GM23338 (cell line): ENCODE measurements around the gene PAGE4. TPM values are rescaled to one million over a fixed set of nuclear protein-coding genes. Genes with fewer than 3 reads are reported as not detected.

ENCODE experiments used
- ATAC-seq: fragments of 200-7000 bp; cut with Tn5 transposase; 3 replicates; pipeline ENCODE4 v1.9.1; 2020
- DNase-seq: peaks from one replicate; pipeline ENCODE4 v3.0.0-alpha.2; 2015; ENCODE audit warnings: low spot score
- H2AFZ ChIP-seq: fragments of 200-600 bp; sonication (generic); 2 replicates; pipeline ENCODE4 v1.8.0; 2016; ENCODE audit warnings: antibody characterized with exemption, mild to moderate bottlenecking, moderate library complexity
- H3F3A ChIP-seq: fragments of 200-600 bp; sonication (generic); replicated peaks from 2 replicates; pipeline ENCODE4 v1.8.0; 2017; ENCODE audit warnings: antibody characterized with exemption, mixed run types, low read depth
- H3K27ac ChIP-seq: fragments of 200-600 bp; sonication (generic); 2 replicates; pipeline ENCODE4 v1.6.1; 2016; ENCODE audit warnings: low read depth
- H3K27me3 ChIP-seq: fragments of 200-600 bp; sonication (generic); 2 replicates; pipeline ENCODE4 v1.8.0; 2016; ENCODE audit warnings: mild to moderate bottlenecking, mixed run types, moderate library complexity; ENCODE audit not compliant: insufficient read depth
- H3K36me3 ChIP-seq: fragments of 200-600 bp; sonication (generic); 2 replicates; pipeline ENCODE4 v1.8.0; 2016; ENCODE audit warnings: mild to moderate bottlenecking; ENCODE audit not compliant: insufficient read depth
- H3K4me1 ChIP-seq: fragments of 200-600 bp; sonication (generic); 2 replicates; pipeline ENCODE4 v1.8.0; 2016; ENCODE audit warnings: mild to moderate bottlenecking, moderate library complexity; ENCODE audit not compliant: insufficient read depth
- H3K4me2 ChIP-seq: fragments of 200-600 bp; sonication (generic); 2 replicates; pipeline ENCODE4 v1.7.1; 2017; ENCODE audit warnings: mixed run types
- H3K4me3 ChIP-seq: fragments of 200-600 bp; sonication (generic); 2 replicates; pipeline ENCODE4 v1.6.1; 2016; ENCODE audit warnings: mixed run types
- H3K79me2 ChIP-seq: fragments of 200-600 bp; sonication (generic); replicated peaks from 2 replicates; pipeline ENCODE4 v1.8.0; 2017; ENCODE audit warnings: mild to moderate bottlenecking; ENCODE audit not compliant: insufficient read depth
- H3K9me2 ChIP-seq: fragments of 200-600 bp; sonication (generic); 2 replicates; pipeline ENCODE4 v1.8.0; 2017; ENCODE audit not compliant: insufficient read depth
- H4K20me1 ChIP-seq: fragments of 200-600 bp; sonication (generic); replicated peaks from 2 replicates; pipeline ENCODE4 v1.8.0; 2017; ENCODE audit warnings: mild to moderate bottlenecking; ENCODE audit not compliant: insufficient read depth
- H3K27ac Mint-ChIP-seq: 2 replicates; pipeline ENCODE4 v1.8.0; 2020; ENCODE audit warnings: inconsistent platforms, mild to moderate bottlenecking, moderate library complexity, mixed read lengths
- H3K27me3 Mint-ChIP-seq: 3 replicates; pipeline ENCODE4 v1.8.0; 2022; ENCODE audit warnings: low read depth, mild to moderate bottlenecking, moderate library complexity, mixed read lengths, inconsistent platforms; ENCODE audit not compliant: insufficient read depth, poor library complexity
- H3K36me3 Mint-ChIP-seq: 3 replicates; pipeline ENCODE4 v1.8.0; 2021; ENCODE audit warnings: low read depth, mild to moderate bottlenecking, inconsistent platforms, moderate library complexity, mixed read lengths
- H3K4me1 Mint-ChIP-seq: 3 replicates; pipeline ENCODE4 v1.8.0; 2020; ENCODE audit warnings: mild to moderate bottlenecking, inconsistent platforms, mixed read lengths
- H3K4me3 Mint-ChIP-seq: 3 replicates; pipeline ENCODE4 v1.8.0; 2021; ENCODE audit warnings: moderate library complexity, mild to moderate bottlenecking, inconsistent platforms, mixed read lengths
- H3K9me3 Mint-ChIP-seq: 3 replicates; pipeline ENCODE4 v1.8.0; 2020; ENCODE audit warnings: moderate library complexity, mild to moderate bottlenecking, inconsistent platforms, mixed read lengths
- CREB1 ChIP-seq: fragments of 250-450 bp; sonication (Bioruptor Pico); IDR thresholded peaks from 2 replicates; pipeline ENCODE4 v1.5.0; 2020; ENCODE audit warnings: low read depth, mild to moderate bottlenecking, moderate library complexity
- CTCF ChIP-seq, 2 experiments: fragments of 200-600 bp in 1 of 2; sonication (generic) in 1 of 2; conservative IDR thresholded peaks; 2 replicates each; pipeline versions ENCODE4 v1.5.1 to v1.6.1; 2016 to 2017; ENCODE audit warnings: antibody characterized with exemption in 2 of 2, low read depth in 2 of 2, mild to moderate bottlenecking in 2 of 2, moderate library complexity in 1 of 2
- ETS1 ChIP-seq: IDR thresholded peaks from 2 replicates; pipeline ENCODE4 v1.6.1; 2016; ENCODE audit warnings: antibody characterized with exemption
- EZH2 ChIP-seq: fragments of 200-600 bp; sonication (generic); IDR thresholded peaks from one replicate; pipeline ENCODE4 v1.8.0; 2017; ENCODE audit warnings: antibody characterized with exemption, mild to moderate bottlenecking, low read depth; ENCODE audit not compliant: unreplicated experiment
- EZH2phosphoT487 ChIP-seq: fragments of 200-600 bp; sonication (generic); IDR thresholded peaks from one replicate; pipeline ENCODE4 v1.8.1; 2018; ENCODE audit warnings: antibody characterized with exemption; ENCODE audit not compliant: unreplicated experiment
- JUNB ChIP-seq: IDR thresholded peaks from one replicate; pipeline ENCODE4 v1.6.1; 2016; ENCODE audit warnings: antibody characterized with exemption; ENCODE audit not compliant: unreplicated experiment
- NANOG ChIP-seq: IDR thresholded peaks from 2 replicates; pipeline ENCODE4 v1.6.1; 2016; ENCODE audit warnings: antibody characterized with exemption, borderline replicate concordance
- POLR2AphosphoS5 ChIP-seq: IDR thresholded peaks from 2 replicates; pipeline ENCODE4 v1.6.1; 2016; ENCODE audit warnings: antibody characterized with exemption, low read depth
- REST ChIP-seq: IDR thresholded peaks from one replicate; pipeline ENCODE4 v1.6.1; 2018; ENCODE audit warnings: antibody characterized with exemption; ENCODE audit not compliant: unreplicated experiment
- STAT1 ChIP-seq: IDR thresholded peaks from one replicate; pipeline ENCODE4 v1.6.1; 2016; ENCODE audit warnings: antibody characterized with exemption; ENCODE audit not compliant: unreplicated experiment
- ZNF114 ChIP-seq: fragments of 250-450 bp; sonication (Bioruptor Pico); IDR thresholded peaks from 2 replicates; pipeline ENCODE4 v1.5.0; 2020; ENCODE audit warnings: mild to moderate bottlenecking, moderate library complexity
- ZNF331 ChIP-seq: fragments of 250-450 bp; sonication (Bioruptor Pico); IDR thresholded peaks from 2 replicates; pipeline ENCODE4 v1.5.0; 2020; ENCODE audit warnings: low read depth, mild to moderate bottlenecking, moderate library complexity
- ZNF462 ChIP-seq: fragments of 250-450 bp; sonication (Bioruptor Pico); IDR thresholded peaks from 2 replicates; pipeline ENCODE4 v1.5.0; 2020; ENCODE audit warnings: mild to moderate bottlenecking, moderate library complexity
- polyA plus RNA-seq: library from polyadenylated mRNA; unstranded; fragments of >200 nt; fragmentation: Nextera tagmentation; extraction: Ambion mirVana; gene quantifications from 2 replicates; pipeline ENCODE4 v1.2.1, GENCODE V29; 2016
- total RNA-seq: library from RNA; depleted of rRNA; stranded (reverse); fragments of >200 nt; shearing (Covaris generic); gene quantifications from 2 replicates; pipeline ENCODE4 v1.2.3, GENCODE V29; 2014

PAGE4 gene
- total and polyA plus RNA-seq, 2 experiments from 2014 or later, result 1.6 TPM; not detected in 1

- TF ChIP-seq EZH2 (no peak), ZNF114 (CRISPR knock-in tag) (no peak), CREB1 (no peak), POLR2AphosphoS5 (no peak), STAT1 (no peak), EZH2phosphoT487 (no peak), ZNF331 (CRISPR knock-in tag) (no peak), NANOG (no peak), ZNF462 (CRISPR knock-in tag) (no peak), REST (no peak), JUNB (no peak), CTCF (conservative IDR thresholded peaks at IDR 0.05; ENCODE audit: low read depth in 2 of 2) (no peak), ETS1 (no peak)
- no peaks in the 10 kb centered on the region for H3K36me3 Mint-ChIP-seq
- DNase-seq, result no peak
Observed at GRCh38 chrX:49793686-49794085, 35.4 kb upstream of the PAGE4 start.

More at GRCh38 chrX:49793686-49794085, 35.4 kb upstream of the PAGE4 start:
- Histone ChIP-seq H3K4me3 (no peak overlapping the region), H3K36me3 (no peaks in the 10 kb centered on the region), H3F3A (no peaks in the 10 kb centered on the region), H3K79me2 (no peaks in the 10 kb centered on the region), H3K27ac (no peak overlapping the region), H2AFZ (no peak overlapping the region), H3K4me1 (no peaks in the 10 kb centered on the region), H3K4me2 (no peak overlapping the region), H3K9me2 (no peaks in the 10 kb centered on the region), H4K20me1 (no peaks in the 10 kb centered on the region), H3K27me3 (no peaks in the 10 kb centered on the region)
- no peak overlapping the region for H3K4me3 Mint-ChIP-seq
- H3K27me3 Mint-ChIP-seq, result no peaks in the 10 kb centered on the region
- no peaks in the 10 kb centered on the region for H3K4me1 Mint-ChIP-seq
- no peak overlapping the region for H3K27ac Mint-ChIP-seq
- H3K9me3 Mint-ChIP-seq, result no peaks in the 10 kb centered on the region
- ATAC-seq, result no peak
